GM12873 (cell line): ENCODE results near the gene ABCC10.

ENCODE experiments used
- TF ChIP-seq, protein P1 (sequence below): IDR thresholded peaks from 2 replicates; pipeline ENCODE4 v1.5.1; 2012; ENCODE audit warnings: low read depth, mild to moderate bottlenecking, moderate library complexity, low read length, control low read depth; ENCODE audit not compliant: insufficient read depth; ENCODE audit errors: missing control alignments

The ABCC10 gene

DNA sequence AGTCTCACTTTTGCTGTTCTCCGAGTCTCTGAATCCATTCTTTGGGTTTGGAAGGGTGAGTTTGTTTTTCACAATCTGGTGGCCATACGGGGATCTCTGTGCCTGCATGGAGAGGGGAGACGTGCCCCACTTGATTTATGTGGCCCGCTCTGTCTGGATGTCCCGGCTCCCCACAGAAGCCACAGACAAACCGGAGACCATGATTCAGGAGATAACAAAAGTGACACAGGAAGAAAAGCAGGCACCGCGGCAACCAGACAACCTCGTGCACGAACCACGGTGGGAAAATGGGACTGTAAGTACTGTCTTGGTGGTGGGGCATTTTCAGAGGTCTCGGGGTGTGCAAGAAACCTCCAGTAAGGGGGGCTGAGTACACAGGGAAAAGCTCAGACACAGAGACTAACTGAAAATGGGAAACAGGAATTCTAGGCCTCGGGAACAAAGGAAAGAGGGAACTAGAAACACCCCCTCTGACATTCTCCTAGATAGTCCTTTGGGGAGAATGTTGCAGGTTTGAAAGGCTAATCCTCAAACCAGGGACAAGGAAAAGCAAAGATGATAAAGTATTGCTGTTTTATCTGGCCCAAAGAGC lies 35.8 kb upstream of the ABCC10 start:
- TF ChIP-seq, protein P1, sequence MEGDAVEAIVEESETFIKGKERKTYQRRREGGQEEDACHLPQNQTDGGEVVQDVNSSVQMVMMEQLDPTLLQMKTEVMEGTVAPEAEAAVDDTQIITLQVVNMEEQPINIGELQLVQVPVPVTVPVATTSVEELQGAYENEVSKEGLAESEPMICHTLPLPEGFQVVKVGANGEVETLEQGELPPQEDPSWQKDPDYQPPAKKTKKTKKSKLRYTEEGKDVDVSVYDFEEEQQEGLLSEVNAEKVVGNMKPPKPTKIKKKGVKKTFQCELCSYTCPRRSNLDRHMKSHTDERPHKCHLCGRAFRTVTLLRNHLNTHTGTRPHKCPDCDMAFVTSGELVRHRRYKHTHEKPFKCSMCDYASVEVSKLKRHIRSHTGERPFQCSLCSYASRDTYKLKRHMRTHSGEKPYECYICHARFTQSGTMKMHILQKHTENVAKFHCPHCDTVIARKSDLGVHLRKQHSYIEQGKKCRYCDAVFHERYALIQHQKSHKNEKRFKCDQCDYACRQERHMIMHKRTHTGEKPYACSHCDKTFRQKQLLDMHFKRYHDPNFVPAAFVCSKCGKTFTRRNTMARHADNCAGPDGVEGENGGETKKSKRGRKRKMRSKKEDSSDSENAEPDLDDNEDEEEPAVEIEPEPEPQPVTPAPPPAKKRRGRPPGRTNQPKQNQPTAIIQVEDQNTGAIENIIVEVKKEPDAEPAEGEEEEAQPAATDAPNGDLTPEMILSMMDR, result no peak

DNA sequence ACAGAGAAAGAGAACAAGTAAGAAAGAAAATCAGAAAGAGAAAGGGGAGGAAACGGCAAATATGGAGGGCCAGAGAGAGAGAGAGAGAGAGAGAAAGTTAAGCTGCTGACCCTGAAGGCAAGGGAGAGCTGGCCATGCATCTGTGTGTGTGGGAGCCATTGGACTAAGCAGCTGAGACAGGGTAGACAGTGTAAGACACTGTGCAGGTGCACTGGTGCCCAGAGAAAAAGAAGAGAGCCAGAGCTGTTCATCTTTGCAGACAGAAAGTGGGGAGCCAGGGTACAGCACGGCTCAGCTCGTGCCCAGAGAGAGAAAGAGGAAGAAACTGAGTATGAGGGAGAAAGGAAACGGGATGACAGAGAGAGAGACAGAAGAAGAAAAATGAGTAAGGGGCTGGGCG lies 33.7 kb upstream of the ABCC10 start:
- TF ChIP-seq, protein P1, result no peak

DNA sequence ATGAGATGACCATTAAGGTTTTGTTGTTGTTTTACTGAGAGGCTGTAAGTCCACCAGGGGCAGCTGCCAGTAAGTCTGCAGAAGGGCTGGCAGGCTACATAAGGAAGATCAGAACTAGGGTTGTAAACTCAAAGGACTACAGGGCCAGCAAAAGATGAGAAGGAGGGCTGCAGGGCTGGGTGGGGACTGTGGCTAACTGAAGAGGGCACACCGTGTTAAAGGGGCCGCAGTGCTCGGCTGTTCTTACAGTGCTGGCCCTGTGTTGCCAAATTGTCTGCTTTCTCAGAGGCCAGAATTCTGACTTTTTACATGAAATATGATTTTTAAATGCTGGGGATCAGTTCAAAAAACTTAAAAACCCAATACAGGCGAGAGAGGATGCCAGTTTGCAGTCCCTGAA lies 32.4 kb upstream of the ABCC10 start:
- TF ChIP-seq, protein P1, result no peak

DNA sequence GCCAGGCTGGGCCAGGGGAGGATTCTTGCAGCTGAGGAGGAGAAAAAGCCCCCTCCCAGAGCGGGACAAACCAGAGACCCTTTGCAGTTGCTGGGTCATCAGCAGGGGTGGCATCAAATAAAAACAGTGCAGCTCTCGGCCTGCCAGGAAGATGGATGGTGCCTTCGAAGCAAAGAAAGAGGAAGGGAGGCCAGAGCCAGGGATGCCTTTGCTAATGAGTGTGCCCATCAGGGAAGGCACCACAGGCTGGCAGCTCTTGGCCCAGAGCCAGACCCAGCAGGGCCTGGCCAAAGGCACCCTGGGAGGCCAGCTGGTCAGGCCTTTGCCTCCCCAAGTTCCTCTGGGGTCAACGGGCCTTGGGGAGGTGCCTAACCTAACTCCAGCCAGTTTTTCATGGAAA lies 31.6 kb upstream of the ABCC10 start:
- TF ChIP-seq, protein P1, result no peak

DNA sequence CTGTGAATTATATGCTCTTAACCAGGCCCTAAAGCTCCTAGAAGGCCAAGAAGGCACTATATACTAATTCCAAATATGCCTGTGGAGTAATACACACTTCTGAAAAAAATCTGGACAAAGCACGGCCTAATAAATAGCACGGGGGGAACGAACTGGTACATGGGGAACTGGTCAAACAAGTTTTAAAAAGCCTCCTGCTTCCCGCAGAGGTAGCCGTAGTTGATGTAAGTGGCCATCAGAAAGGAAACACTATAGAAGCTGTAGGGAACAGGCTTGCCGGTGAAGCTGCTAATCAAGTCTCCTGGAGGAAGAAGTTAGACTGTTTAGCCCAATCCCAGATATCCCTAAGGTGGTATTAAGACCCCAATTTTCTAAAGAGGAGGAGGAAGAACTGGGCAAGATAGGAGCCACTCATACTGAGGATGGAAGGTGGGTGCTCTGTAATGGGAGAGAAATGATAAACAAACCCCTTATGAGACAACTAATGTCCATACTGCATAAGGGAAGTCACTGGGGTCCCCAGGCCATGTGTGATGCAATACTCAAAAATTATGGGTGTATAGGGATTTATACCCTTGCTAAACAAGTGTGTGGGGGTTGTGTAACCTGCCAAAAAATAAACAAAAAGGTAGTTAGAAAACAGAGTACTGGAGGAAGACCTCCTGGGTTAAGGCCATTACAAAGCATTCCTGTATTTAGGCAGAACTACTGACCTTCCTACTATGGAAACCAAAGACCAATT lies 30.8 kb upstream of the ABCC10 start:
- TF ChIP-seq, protein P1, result no peak

DNA sequence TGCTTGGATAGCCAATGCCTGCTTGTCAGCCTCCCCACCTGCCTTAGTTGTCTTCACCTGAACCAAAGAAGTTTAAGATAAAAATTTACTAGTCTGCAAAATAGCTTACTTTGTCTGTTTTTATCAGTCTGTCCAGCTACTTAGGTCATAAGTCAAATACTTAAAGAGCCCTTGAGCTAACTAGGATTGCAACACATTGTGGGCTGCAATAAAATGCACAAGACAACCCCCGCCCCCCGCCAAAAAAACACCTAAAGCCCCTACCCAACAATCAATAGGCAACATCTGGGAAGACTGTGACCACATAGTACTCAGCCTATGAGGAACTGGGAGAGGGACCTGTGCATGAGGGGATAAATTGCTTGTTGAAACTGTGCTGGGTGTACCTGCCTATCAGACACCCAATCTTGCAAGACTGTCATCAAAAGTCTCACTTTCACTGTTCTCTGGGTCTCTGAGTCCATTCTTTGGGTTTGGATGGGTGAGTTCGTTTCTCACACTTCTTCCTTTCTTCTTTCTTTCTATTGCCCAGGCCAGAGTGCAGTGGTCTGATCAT lies 27.3 kb upstream of the ABCC10 start:
- TF ChIP-seq, protein P1, result no peak

DNA sequence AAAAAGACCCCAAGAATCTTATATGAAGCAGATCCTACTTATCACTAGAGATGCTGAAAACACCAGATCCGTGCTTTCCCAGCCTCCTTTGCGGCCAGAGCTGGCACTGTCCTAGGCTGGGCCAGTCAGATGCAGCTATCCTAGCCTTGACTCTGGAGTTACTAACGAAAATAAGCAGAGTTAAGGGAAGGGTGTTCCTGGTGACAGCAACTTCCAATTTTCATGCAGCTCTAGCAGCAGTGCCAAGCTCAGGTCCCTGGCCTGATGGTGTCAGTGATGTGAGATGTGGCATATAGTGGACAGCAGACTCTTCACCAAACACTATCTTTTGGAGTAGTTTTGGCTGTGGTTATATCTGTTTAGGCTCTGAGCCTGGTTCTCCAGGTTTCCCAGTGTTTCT lies 25.6 kb upstream of the ABCC10 start:
- TF ChIP-seq, protein P1, result no peak
